PC-9 (cell line): ENCODE measurements around the gene ACHE. TPM values are rescaled to one million over a fixed set of nuclear protein-coding genes. Genes with fewer than 3 reads are reported as not detected.
A peak's percentile ranks its signal among the peaks of the same experiment; 100 is the strongest.

Experiments used
- BruUV-seq: library from RNA; stranded (reverse); fragments of 400-500 nt; replicated peaks from 2 replicates; lab custom pipeline; 2021; lab: Mats Ljungman, UMichigan
- CTCF ChIA-PET: fragments of 300-600 bp; sonication (Branson Sonifier 250); formaldehyde crosslinking; loops from one replicate; lab custom pipeline; 2022; ENCODE audit warnings: antibody characterized with exemption; lab: Charles Lee
- POLR2A ChIA-PET: fragments of 300-600 bp; sonication (Branson Sonifier 250); formaldehyde crosslinking; loops from one replicate; lab custom pipeline; 2022; ENCODE audit warnings: antibody characterized with exemption; ENCODE audit not compliant: unreplicated experiment; lab: Charles Lee
- DNase-seq, 2 experiments: peaks; one replicate each; pipeline versions ENCODE4 v3.0.0 to v3.0.0-alpha.2; 2015 to 2022; ENCODE audit warnings: mixed read lengths in 1 of 2
- H2AFZ ChIP-seq: fragments of 200-600 bp; sonication (generic); 2 replicates; pipeline ENCODE4 v1.8.1; 2017; ENCODE audit warnings: antibody characterized with exemption
- H3F3A ChIP-seq: fragments of 200-600 bp; sonication (generic); 2 replicates; pipeline ENCODE4 v1.8.1; 2017; ENCODE audit warnings: antibody characterized with exemption, mild to moderate bottlenecking, low read depth; ENCODE audit not compliant: insufficient read depth
- H3K27ac ChIP-seq: fragments of 200-600 bp; sonication (generic); 2 replicates; pipeline ENCODE4 v1.6.1; 2016; ENCODE audit warnings: mixed run types
- H3K27me3 ChIP-seq: fragments of 200-600 bp; sonication (generic); 2 replicates; pipeline ENCODE4 v1.6.1; 2016; ENCODE audit warnings: low read depth, mixed run types; ENCODE audit not compliant: insufficient read depth
- H3K36me3 ChIP-seq: fragments of 200-600 bp; sonication (generic); 2 replicates; pipeline ENCODE4 v1.6.1; 2016; ENCODE audit warnings: low read depth, mixed run types
- H3K4me1 ChIP-seq: fragments of 200-600 bp; sonication (generic); replicated peaks from 2 replicates; pipeline ENCODE4 v1.6.1; 2016; ENCODE audit warnings: mixed run types; ENCODE audit not compliant: insufficient read depth
- H3K4me2 ChIP-seq: fragments of 200-600 bp; sonication (generic); 2 replicates; pipeline ENCODE4 v1.6.1; 2017; ENCODE audit warnings: mixed run types
- H3K4me3 ChIP-seq: fragments of 200-600 bp; sonication (generic); 2 replicates; pipeline ENCODE4 v1.6.1; 2016; ENCODE audit warnings: mixed run types
- H3K79me2 ChIP-seq: fragments of 200-600 bp; sonication (generic); 2 replicates; pipeline ENCODE4 v1.6.1; 2017; ENCODE audit warnings: low read depth, mixed run types
- H3K9me2 ChIP-seq: fragments of 200-600 bp; sonication (generic); 2 replicates; pipeline ENCODE4 v1.8.1; 2017; ENCODE audit warnings: mild to moderate bottlenecking; ENCODE audit not compliant: insufficient read depth
- H3K9me3 ChIP-seq: fragments of 200-600 bp; sonication (generic); 2 replicates; pipeline ENCODE4 v1.8.1; 2016; ENCODE audit warnings: low read depth; ENCODE audit not compliant: insufficient read depth
- H4K20me1 ChIP-seq: fragments of 200-600 bp; sonication (generic); 2 replicates; pipeline ENCODE4 v1.8.1; 2017; ENCODE audit not compliant: insufficient read depth
- EZH2 ChIP-seq: fragments of 200-600 bp; sonication (generic); IDR thresholded peaks from 2 replicates; pipeline ENCODE4 v1.8.0; 2017; ENCODE audit warnings: antibody characterized with exemption, low read depth
- intact Hi-C: fragments of 100-400 bp; cut with micrococcal nuclease; formaldehyde crosslinking; loops from one replicate; pipeline ENCODE4 v1.10.0; 2022; ENCODE audit not compliant: unreplicated experiment
- total RNA-seq: library from RNA; stranded (reverse); gene quantifications from 2 replicates; pipeline ENCODE4 v1.2.3, GENCODE V29; 2021
- TF ChIP-seq, protein P1 (sequence below): fragments of 200-600 bp; sonication (generic); conservative IDR thresholded peaks from 2 replicates; pipeline ENCODE4 v1.6.1; 2017; ENCODE audit warnings: mixed run types, antibody characterized with exemption, mild to moderate bottlenecking, moderate library complexity

ACHE gene
- total RNA-seq, 1 experiment from 2014 or later, result 0.35 TPM

DNA sequence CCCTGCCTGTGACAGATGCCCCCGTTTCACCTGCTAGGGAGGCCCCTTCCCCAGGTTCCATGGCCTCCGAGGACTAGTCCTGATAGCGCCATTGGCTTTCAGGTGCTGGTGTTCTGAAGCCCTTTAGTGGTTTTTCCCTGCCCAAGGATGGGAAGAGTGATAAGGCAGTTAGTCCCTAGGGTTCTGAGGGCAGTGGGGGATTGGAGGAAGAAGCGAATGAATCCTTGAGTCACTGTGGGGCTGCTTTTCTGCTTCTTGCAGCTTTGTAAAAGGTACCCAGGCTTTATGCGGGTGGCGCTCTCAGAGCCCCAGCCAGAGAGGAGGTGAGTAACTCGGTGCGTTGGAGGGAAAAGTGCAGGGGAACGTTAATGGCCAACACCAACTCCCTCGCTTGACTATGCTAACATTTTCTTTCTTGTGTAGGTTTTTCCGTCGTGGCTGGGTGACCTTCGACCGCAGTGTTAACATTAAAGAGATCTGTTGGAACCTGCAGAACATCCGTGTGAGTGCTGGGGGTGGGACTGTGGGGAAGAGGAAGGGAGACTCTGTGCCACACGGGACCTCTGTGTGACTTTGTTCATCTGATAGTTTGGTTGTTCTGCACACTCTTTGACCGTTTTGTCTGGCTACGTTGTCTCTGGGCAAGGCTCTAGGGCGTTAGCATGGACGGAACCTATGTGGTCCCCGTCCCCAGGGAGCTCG is 10.1 kb downstream of the ACHE start:
- Histone ChIP-seq H2AFZ (no peak overlapping the region), H3F3A (peaks cover 48% of the 10 kb centered on the region), H3K4me2 (no peak overlapping the region), H3K4me1 (peaks cover 11% of the 10 kb centered on the region), H3K27me3 (no peaks in the 10 kb centered on the region), H3K4me3 (no peak overlapping the region), H4K20me1 (peaks cover 16% of the 10 kb centered on the region), H3K36me3 (peaks cover 28% of the 10 kb centered on the region), H3K9me2 (no peaks in the 10 kb centered on the region), H3K79me2 (peaks cover 39% of the 10 kb centered on the region), H3K9me3 (no peaks in the 10 kb centered on the region), H3K27ac (no peak overlapping the region)
- intact Hi-C loops, result no loop called here
- TF ChIP-seq, protein P1, sequence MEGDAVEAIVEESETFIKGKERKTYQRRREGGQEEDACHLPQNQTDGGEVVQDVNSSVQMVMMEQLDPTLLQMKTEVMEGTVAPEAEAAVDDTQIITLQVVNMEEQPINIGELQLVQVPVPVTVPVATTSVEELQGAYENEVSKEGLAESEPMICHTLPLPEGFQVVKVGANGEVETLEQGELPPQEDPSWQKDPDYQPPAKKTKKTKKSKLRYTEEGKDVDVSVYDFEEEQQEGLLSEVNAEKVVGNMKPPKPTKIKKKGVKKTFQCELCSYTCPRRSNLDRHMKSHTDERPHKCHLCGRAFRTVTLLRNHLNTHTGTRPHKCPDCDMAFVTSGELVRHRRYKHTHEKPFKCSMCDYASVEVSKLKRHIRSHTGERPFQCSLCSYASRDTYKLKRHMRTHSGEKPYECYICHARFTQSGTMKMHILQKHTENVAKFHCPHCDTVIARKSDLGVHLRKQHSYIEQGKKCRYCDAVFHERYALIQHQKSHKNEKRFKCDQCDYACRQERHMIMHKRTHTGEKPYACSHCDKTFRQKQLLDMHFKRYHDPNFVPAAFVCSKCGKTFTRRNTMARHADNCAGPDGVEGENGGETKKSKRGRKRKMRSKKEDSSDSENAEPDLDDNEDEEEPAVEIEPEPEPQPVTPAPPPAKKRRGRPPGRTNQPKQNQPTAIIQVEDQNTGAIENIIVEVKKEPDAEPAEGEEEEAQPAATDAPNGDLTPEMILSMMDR, result no peak
- TF ChIP-seq EZH2, result no peak
- DNase-seq, result no peak
- no TSS peak for BruUV-seq
- CTCF ChIA-PET, result no interaction called here
- POLR2A ChIA-PET, result interaction anchor here (0.6 kb wide), 1 partner anchor 332 kb away, joined by 3 read pairs; the partner anchor contains the start of gene ZNHIT1

DNA sequence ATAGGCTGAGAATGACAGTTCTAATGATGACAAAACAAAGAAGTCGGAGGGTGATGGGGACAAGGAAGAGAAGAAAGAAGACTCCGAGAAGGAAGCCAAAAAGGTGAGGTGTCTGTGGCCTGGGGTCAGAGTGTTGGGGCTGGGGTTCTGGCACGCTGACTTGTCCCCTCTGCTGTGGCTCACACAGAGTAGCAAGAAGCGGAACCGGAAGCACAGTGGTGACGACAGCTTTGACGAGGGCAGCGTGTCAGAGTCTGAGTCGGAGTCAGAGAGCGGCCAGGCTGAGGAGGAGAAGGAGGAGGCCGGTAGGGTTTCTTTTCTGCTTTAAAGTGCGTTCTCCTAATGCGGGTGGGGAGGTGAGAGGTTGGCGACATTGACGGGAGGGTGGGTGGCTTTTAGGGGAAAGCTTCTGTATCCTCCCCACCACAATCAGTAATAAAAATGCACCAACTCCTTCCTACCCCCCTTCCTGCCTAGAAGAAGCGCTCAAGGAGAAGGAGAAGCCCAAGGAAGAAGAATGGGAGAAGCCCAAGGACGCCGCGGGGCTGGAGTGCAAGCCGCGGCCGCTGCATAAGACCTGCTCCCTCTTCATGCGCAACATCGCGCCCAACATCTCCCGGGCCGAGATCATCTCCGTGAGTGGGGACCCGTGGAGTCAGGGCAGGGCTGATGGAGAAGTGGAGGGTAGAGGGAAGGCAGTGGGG is 10.8 kb downstream of the ACHE start:
- POLR2A ChIA-PET, result no interaction called here
- peaks cover 46% of the 10 kb centered on the region for H3K79me2 ChIP-seq
- peaks cover 22% of the 10 kb centered on the region for H4K20me1 ChIP-seq
- H3F3A ChIP-seq, result peaks cover 41% of the 10 kb centered on the region
- H3K27ac ChIP-seq, result no peak overlapping the region
- intact Hi-C loops, result no loop called here
- H3K27me3 ChIP-seq, result no peaks in the 10 kb centered on the region
- no peak overlapping the region for H2AFZ ChIP-seq
- H3K36me3 ChIP-seq, result peaks cover 28% of the 10 kb centered on the region
- no peak overlapping the region for H3K4me3 ChIP-seq
- H3K9me3 ChIP-seq, result no peaks in the 10 kb centered on the region
- CTCF ChIA-PET, result no interaction called here
- no peak for DNase-seq
- BruUV-seq, result TSS peak; percentile 48
- no peak overlapping the region for H3K4me2 ChIP-seq
- H3K9me2 ChIP-seq, result no peaks in the 10 kb centered on the region
- TF ChIP-seq EZH2, result no peak
- TF ChIP-seq, protein P1, result no peak
- peaks cover 8% of the 10 kb centered on the region for H3K4me1 ChIP-seq

DNA sequence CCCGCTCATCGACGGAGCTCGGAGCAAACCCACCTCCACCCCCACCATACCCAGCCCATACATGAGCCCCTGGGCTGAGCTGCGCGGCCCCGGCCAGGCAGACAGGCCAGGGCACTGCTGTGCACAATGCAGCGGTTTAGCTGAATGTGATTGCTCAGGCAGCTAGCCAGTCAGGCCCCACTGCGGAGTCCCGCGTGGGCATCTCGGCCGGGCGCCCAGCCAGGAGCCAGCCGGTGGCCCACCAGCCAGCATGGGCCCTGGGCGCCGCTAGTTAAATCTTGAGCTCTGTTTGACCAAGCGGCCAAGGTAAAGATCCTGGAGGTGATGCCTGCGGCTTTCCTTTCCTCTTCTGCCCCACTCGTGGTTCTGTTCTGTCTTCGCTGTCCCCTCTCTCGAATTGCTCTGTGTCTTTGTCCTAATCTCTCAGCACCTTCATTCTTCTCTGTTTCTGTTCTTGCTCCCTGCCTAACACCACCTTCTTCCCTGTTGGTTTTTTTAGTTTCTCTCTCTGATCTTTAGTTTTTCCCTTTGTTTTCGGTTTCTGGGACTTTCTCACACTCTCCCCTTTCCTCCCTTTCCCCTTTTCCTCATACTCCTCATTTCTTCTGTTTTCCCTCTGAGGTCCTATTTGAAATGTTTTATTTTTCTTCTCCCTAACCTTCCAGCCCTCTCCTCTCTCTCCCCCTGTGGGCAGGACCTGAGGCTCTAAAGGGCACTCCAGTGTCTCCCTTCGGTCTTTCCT is 12.7 kb downstream of the ACHE start:
- Histone ChIP-seq H3K4me2 (no peak overlapping the region), H3K79me2 (peaks cover 50% of the 10 kb centered on the region), H2AFZ (no peak overlapping the region), H3K36me3 (peaks cover 38% of the 10 kb centered on the region; the same call in 1 of the 2 replicates), H3K9me3 (no peaks in the 10 kb centered on the region), H3K4me1 (peaks cover 3% of the 10 kb centered on the region), H3F3A (peaks cover 37% of the 10 kb centered on the region), H4K20me1 (peaks cover 41% of the 10 kb centered on the region), H3K27me3 (no peaks in the 10 kb centered on the region), H3K27ac (no peak overlapping the region), H3K9me2 (no peaks in the 10 kb centered on the region), H3K4me3 (no peak overlapping the region)
- ChIA-PET CTCF (no interaction called here), POLR2A (interaction anchor here (0.6 kb wide), 1 partner anchor 9 kb away, joined by 3 read pairs; no protein-coding TSS in a partner anchor)
- no TSS peak for BruUV-seq
- no peak for TF ChIP-seq EZH2
- TF ChIP-seq, protein P1, result no peak
- intact Hi-C loops, result no loop called here
- no peak for DNase-seq
